Lower leg skin (tissue), 4 donors: ENCODE measurements around the gene MTMR11. TPM values are rescaled to one million over a fixed set of nuclear protein-coding genes. Genes with fewer than 3 reads are reported as not detected.

ENCODE experiments used
- DNase-seq, 2 donors: peaks; one replicate each; pipeline ENCODE4 v3.0.0-alpha.2; 2019; ENCODE audit warnings: low spot score in 2 of 2
- H3K4me3 ChIP-seq: fragments of 200-600 bp; sonication (generic); 2 replicates; pipeline ENCODE4 v1.5.1; 2017; ENCODE audit warnings: mild to moderate bottlenecking, low read depth; ENCODE audit not compliant: poor library complexity, severe bottlenecking
- CTCF ChIP-seq, 3 donors: fragments of 450-650 bp; IDR thresholded peaks; one replicate each; pipeline ENCODE4 v1.5.1; 2016; ENCODE audit warnings: antibody characterized with exemption in 3 of 3, mild to moderate bottlenecking in 3 of 3, moderate library complexity in 2 of 3
- POLR2A ChIP-seq, 2 donors: fragments of 450-650 bp; IDR thresholded peaks; one replicate each; pipeline ENCODE4 v1.6.1; 2016 to 2017; ENCODE audit warnings: antibody characterized with exemption in 2 of 2, mild to moderate bottlenecking in 1 of 2, moderate library complexity in 1 of 2
- WGBS, 2 donors: methylation state at CpG; one replicate each; pipeline ENCODE4 v1.1.5; 2018; 5-methylcytosine and 5-hydroxymethylcytosine counted together
- intact Hi-C: fragments of 100-400 bp; cut with DNase I; formaldehyde crosslinking; loops from one replicate; pipeline ENCODE4 v1.15.0; 2023; ENCODE audit warnings: low total_unique reads
- total RNA-seq, 4 donors: library from RNA; depleted of rRNA; stranded (reverse); fragments of >200 nt; gene quantifications; one replicate each; pipeline ENCODE4 v1.1.0, GENCODE V29; 2016

Gene MTMR11
- total RNA-seq, 4 donors from 2014 or later = 15.6 to 21.4 (median 19.0) TPM

- WGBS, 2 donors = 92 to 94% methylated on average over 2 of the region's 2 CpGs
- H3K4me3 ChIP-seq = no peak overlapping the region
- intact Hi-C loops = no loop called here
- DNase-seq = no peak
- TF ChIP-seq CTCF (IDR thresholded peaks at IDR 0.05) (no peak), POLR2A (IDR thresholded peaks at IDR 0.05) (no peak)
Measured at GRCh38 chr1:149972547-149972946, 35.9 kb upstream of the MTMR11 start.

- H3K4me3 ChIP-seq = no peak overlapping the region
- no peak for DNase-seq
- TF ChIP-seq POLR2A (IDR thresholded peaks at IDR 0.05) (no peak), CTCF (IDR thresholded peaks at IDR 0.05) (no peak)
- intact Hi-C loops = loop anchor here (10.0 kb wide), 1 partner anchor 207 kb away; no protein-coding TSS in a partner anchor
Measured at GRCh38 chr1:149967646-149968045, 31.0 kb upstream of the MTMR11 start.

GRCh38 chr1:149967041-149967440 is 30.4 kb upstream of the MTMR11 start:
- TF ChIP-seq CTCF (IDR thresholded peaks at IDR 0.05) = no peak
- no peak for TF ChIP-seq POLR2A (IDR thresholded peaks at IDR 0.05)
- 91 to 95% methylated on average over 3 of the region's 3 CpGs for WGBS, 2 donors
- H3K4me3 ChIP-seq = no peak overlapping the region
- intact Hi-C loops = loop anchor here (10.0 kb wide), 1 partner anchor 208 kb away; no protein-coding TSS in a partner anchor
- DNase-seq = no peak

GRCh38 chr1:149966405-149966804 is 29.7 kb upstream of the MTMR11 start:
- TF ChIP-seq CTCF (IDR thresholded peaks at IDR 0.05) (no peak), POLR2A (IDR thresholded peaks at IDR 0.05) (no peak)
- WGBS, 2 donors = 53 to 62% methylated on average over 1 of the region's 1 CpG
- intact Hi-C loops = loop anchor here (10.0 kb wide), 1 partner anchor 208 kb away; no protein-coding TSS in a partner anchor
- no peak overlapping the region for H3K4me3 ChIP-seq
- DNase-seq = no peak

- 81 to 92% methylated on average over 3 of the region's 3 CpGs for WGBS, 2 donors
- no peak for TF ChIP-seq CTCF (IDR thresholded peaks at IDR 0.05)
- no peak for TF ChIP-seq POLR2A (IDR thresholded peaks at IDR 0.05)
Measured at GRCh38 chr1:149965440-149965839, 28.8 kb upstream of the MTMR11 start.

GRCh38 chr1:149963358-149963757 is 26.7 kb upstream of the MTMR11 start:
- no peak overlapping the region for H3K4me3 ChIP-seq
- 29 to 38% methylated on average over 3 of the region's 3 CpGs for WGBS, 2 donors
- TF ChIP-seq CTCF (IDR thresholded peaks at IDR 0.05) = no peak
- no peak for DNase-seq
- intact Hi-C loops = loop anchor here (5.0 to 10.0 kb wide), 3 partner anchors 94 to 1909 kb away; no protein-coding TSS in a partner anchor

More at GRCh38 chr1:149965440-149965839, 28.8 kb upstream of the MTMR11 start:
- H3K4me3 ChIP-seq = no peak overlapping the region
- DNase-seq = no peak
- intact Hi-C loops = loop anchor here (10.0 kb wide), 1 partner anchor 209 kb away; no protein-coding TSS in a partner anchor
